DND-41 (cell line): ENCODE data around the gene ARIH2.

ENCODE experiments used
- EZH2 ChIP-seq: IDR thresholded peaks from 3 replicates; pipeline ENCODE4 v1.6.1; 2012; ENCODE audit warnings: borderline replicate concordance, low read depth, mild to moderate bottlenecking, moderate library complexity, low read length, inconsistent platforms; ENCODE audit not compliant: severe bottlenecking
- TF ChIP-seq, protein P1 (sequence below): IDR thresholded peaks from 2 replicates; pipeline ENCODE4 v1.5.1; 2012; ENCODE audit warnings: borderline replicate concordance, low read length, moderate library complexity, mild to moderate bottlenecking; ENCODE audit not compliant: poor library complexity, severe bottlenecking; ENCODE audit errors: extremely low read depth

DNA sequence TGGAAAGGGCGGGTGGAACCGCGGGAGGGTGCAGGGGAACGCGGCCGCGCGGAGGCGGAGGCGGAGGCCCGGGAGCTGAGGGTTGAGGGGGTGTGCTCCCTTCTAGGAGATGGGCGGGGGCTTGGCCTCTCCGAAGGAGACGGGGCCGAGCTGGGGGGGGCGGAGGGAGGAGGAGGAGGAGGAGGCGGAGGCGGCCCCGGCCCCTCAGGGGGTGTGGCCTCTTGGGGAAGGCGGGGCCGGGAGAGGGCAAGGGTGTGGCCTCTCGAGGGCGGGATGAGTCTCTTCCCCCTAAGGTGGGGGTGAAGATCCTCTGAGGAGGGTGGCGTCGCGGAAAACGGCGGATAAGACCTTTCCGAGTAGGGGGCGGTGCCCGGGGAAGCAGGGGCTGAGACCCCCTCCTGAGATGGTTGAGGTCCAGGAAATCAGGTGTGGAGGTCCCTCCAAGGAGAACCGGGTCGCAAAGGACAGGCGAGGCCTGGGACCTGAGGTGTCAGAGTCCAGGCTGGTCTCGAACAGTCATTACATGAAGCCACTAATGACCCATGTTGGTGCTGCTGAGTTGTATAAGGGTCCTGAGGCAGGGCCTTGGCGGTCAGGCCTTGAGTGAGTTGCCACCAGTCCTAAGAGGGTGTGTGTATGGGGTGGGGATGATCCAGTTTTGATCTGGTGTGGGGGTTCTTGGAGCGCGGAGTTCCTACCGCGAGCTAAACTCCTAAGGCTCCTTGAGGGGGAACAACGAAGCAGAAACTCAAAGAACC, 89.3 kb downstream of the ARIH2 start:
- TF ChIP-seq, protein P1, sequence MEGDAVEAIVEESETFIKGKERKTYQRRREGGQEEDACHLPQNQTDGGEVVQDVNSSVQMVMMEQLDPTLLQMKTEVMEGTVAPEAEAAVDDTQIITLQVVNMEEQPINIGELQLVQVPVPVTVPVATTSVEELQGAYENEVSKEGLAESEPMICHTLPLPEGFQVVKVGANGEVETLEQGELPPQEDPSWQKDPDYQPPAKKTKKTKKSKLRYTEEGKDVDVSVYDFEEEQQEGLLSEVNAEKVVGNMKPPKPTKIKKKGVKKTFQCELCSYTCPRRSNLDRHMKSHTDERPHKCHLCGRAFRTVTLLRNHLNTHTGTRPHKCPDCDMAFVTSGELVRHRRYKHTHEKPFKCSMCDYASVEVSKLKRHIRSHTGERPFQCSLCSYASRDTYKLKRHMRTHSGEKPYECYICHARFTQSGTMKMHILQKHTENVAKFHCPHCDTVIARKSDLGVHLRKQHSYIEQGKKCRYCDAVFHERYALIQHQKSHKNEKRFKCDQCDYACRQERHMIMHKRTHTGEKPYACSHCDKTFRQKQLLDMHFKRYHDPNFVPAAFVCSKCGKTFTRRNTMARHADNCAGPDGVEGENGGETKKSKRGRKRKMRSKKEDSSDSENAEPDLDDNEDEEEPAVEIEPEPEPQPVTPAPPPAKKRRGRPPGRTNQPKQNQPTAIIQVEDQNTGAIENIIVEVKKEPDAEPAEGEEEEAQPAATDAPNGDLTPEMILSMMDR: no peak
- no peak for TF ChIP-seq EZH2
